ENCODE results near the gene COX7A2.

DNA sequence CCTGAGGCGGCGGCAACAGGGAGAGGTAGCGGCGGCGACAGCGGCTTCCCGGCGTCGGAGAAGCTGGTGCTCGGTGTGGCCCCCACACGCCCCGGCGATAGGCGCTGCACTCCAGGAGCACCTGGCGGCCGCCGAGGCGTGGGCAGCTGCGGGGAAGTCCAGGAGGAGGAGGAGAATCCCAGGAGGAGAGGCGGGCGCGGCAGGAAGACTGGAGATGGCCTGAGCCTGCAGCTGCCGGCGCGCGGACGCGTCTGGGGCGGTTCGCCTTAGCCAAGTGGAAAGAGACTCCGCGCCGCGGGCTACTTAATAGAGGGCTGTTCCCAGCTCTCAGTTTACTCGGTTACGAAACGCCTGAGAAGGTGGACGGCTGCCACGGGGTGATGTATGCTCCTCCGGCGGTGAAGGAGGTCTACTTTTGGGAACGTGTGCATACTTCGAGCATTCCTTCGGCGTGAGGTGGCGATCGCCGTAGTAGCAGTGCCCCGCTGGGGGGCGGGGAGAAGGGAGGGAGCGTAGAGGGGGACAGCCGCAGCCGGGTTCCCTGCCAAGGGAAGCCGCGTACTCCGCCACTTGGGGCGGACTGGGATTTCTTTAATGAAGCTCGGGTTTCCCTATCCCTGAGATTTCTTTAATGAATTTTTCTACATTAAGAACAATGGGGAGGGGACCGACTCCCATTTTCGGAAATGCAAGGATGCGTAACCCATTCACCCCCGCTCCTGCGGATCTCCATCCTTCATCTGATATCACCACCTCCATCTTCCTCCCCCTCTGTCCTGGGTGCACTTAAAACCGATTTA, 37.6 kb downstream of the COX7A2 start, which contains the start of gene COL12A1:
- TF ChIP-seq CTCF (IDR thresholded peaks at IDR 0.05; ENCODE audit: borderline replicate concordance, extremely low read depth, low read length, poor library complexity, severe bottlenecking) (no peak), EZH2 (IDR thresholded peaks at IDR 0.05; ENCODE audit: borderline replicate concordance, low read depth, low read length, severe bottlenecking) (no peak)
